Ureter (tissue), 1 donor: ENCODE measurements around the gene MT1HL1. TPM values are rescaled to one million over a fixed set of nuclear protein-coding genes. Genes with fewer than 3 reads are reported as not detected.
"Not testable (repeated sequence)": the region's sequence is repeated elsewhere in the genome, so short reads cannot be mapped to it uniquely, and the experiment has no call there.

Experiments used
- DNase-seq: peaks from one replicate; pipeline ENCODE4 v3.0.0-alpha.2; 2020; ENCODE audit warnings: low spot score
- total RNA-seq: library from RNA; stranded (reverse); gene quantifications from one replicate; pipeline ENCODE4 v1.2.4, GENCODE V29; 2023
- donor health status: DM: yes; HTN: yes; CAD: no.

The MT1HL1 gene
- total RNA-seq, 1 donor from 2014 or later, result not detected

- no peak for DNase-seq
Measured at GRCh38 chr1:237016626-237017025, 12.4 kb upstream of the MT1HL1 start.

GRCh38 chr1:237013608-237014007 is 9.4 kb upstream of the MT1HL1 start:
- no peak for DNase-seq

- peak; percentile 49 for DNase-seq
Measured at GRCh38 chr1:237012788-237013383, 8.6 kb upstream of the MT1HL1 start.

GRCh38 chr1:237012361-237012760 is 8.1 kb upstream of the MT1HL1 start:
- no peak for DNase-seq

GRCh38 chr1:237011432-237011831 is 7.2 kb upstream of the MT1HL1 start:
- no peak for DNase-seq

- no peak for DNase-seq
Measured at GRCh38 chr1:237009611-237010010, 5.4 kb upstream of the MT1HL1 start.

- no peak for DNase-seq
Measured at GRCh38 chr1:237007147-237007881, 3.1 kb upstream of the MT1HL1 start.

GRCh38 chr1:237005674-237006073 is 1.4 kb upstream of the MT1HL1 start:
- no peak for DNase-seq

GRCh38 chr1:237003516-237003915 is 725 bp downstream of the MT1HL1 start:
- DNase-seq, result no peak

- no peak for DNase-seq
Measured at GRCh38 chr1:237000191-237000590, 4.0 kb downstream of the MT1HL1 start.

GRCh38 chr1:236998546-236998945 is 5.7 kb downstream of the MT1HL1 start:
- DNase-seq, result no peak

GRCh38 chr1:236997882-236998281 is 6.4 kb downstream of the MT1HL1 start:
- DNase-seq, result no peak

- DNase-seq, result no peak
Measured at GRCh38 chr1:236997361-236997760, 6.9 kb downstream of the MT1HL1 start.

- no peak for DNase-seq
Measured at GRCh38 chr1:236994450-236994849, 9.8 kb downstream of the MT1HL1 start.

- DNase-seq, result no peak
Measured at GRCh38 chr1:236992449-236992848, 11.8 kb downstream of the MT1HL1 start.

GRCh38 chr1:236990052-236990445 is 14.2 kb downstream of the MT1HL1 start:
- DNase-seq, result no peak

GRCh38 chr1:236989290-236990051 is 14.8 kb downstream of the MT1HL1 start:
- no peak for DNase-seq

- no peak for DNase-seq
Measured at GRCh38 chr1:236983818-236984217, 20.4 kb downstream of the MT1HL1 start.

GRCh38 chr1:236982380-236982779 is 21.9 kb downstream of the MT1HL1 start:
- DNase-seq, result no peak

GRCh38 chr1:236981431-236981830 is 22.8 kb downstream of the MT1HL1 start:
- not testable (repeated sequence) for DNase-seq

GRCh38 chr1:236980673-236981072 is 23.6 kb downstream of the MT1HL1 start:
- DNase-seq, result no peak

- DNase-seq, result no peak
Measured at GRCh38 chr1:236979149-236979900, 24.9 kb downstream of the MT1HL1 start.
